Neutrophil (primary cell): ENCODE data around the gene GPRC5A.

ENCODE experiments used
- H3K27ac ChIP-seq: fragments of 200-600 bp; sonication (generic); 2 replicates; pipeline ENCODE4 v1.5.1; 2016; ENCODE audit warnings: mild to moderate bottlenecking, moderate library complexity
- H3K27me3 ChIP-seq: fragments of 200-600 bp; sonication (generic); 2 replicates; pipeline ENCODE4 v1.6.0; 2016; ENCODE audit warnings: mild to moderate bottlenecking
- H3K36me3 ChIP-seq: fragments of 200-600 bp; sonication (generic); 2 replicates; pipeline ENCODE4 v1.5.1; 2017
- H3K4me1 ChIP-seq, 2 experiments: fragments of 200-600 bp in 1 of 2; sonication (generic) in 1 of 2; 1 replicate in 1 of 2; 2 replicates in 1 of 2; pipeline versions ENCODE4 v1.5.1 to v1.6.1; 2013 to 2016; ENCODE audit warnings: low read depth in 1 of 2, low read length in 1 of 2, mild to moderate bottlenecking in 1 of 2, moderate library complexity in 1 of 2; ENCODE audit not compliant: control insufficient read depth in 1 of 2, insufficient read depth in 1 of 2
- H3K4me3 ChIP-seq, 2 experiments: fragments of 200-600 bp in 1 of 2; sonication (generic) in 1 of 2; 1 replicate in 1 of 2; 2 replicates in 1 of 2; pipeline ENCODE4 v1.5.1; 2013 to 2016; ENCODE audit warnings: low read depth in 1 of 2, low read length in 1 of 2, mild to moderate bottlenecking in 1 of 2, moderate library complexity in 1 of 2
- H3K9me3 ChIP-seq: fragments of 200-600 bp; sonication (generic); 2 replicates; pipeline ENCODE4 v1.5.1; 2016
- TF ChIP-seq, protein P1 (sequence below): fragments of 200-600 bp; sonication (generic); IDR thresholded peaks from 2 replicates; pipeline ENCODE4 v1.5.1; 2016; ENCODE audit warnings: antibody characterized with exemption

GPRC5A gene

DNA sequence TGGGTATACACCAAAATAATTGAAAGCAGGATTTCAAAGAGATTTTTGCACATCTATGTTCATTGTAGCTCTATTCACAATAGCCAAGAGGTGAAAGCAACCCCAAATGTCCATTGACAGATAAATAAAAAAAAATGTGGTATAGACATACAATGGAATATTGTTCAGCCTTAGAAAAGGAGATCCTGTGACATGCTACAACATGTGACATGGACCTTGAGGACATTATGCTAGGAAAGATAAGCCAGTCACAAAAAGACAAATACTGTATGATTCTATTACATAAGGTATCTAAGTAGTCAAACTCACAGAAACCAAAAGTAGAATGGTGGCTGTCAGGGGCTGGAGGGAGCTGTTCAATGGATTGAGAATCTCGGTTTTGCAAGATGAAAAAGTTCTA lies 48.5 kb downstream of the GPRC5A start:
- no peaks in the 10 kb centered on the region for H3K27me3 ChIP-seq
- no peak overlapping the region for H3K27ac ChIP-seq
- TF ChIP-seq, protein P1, sequence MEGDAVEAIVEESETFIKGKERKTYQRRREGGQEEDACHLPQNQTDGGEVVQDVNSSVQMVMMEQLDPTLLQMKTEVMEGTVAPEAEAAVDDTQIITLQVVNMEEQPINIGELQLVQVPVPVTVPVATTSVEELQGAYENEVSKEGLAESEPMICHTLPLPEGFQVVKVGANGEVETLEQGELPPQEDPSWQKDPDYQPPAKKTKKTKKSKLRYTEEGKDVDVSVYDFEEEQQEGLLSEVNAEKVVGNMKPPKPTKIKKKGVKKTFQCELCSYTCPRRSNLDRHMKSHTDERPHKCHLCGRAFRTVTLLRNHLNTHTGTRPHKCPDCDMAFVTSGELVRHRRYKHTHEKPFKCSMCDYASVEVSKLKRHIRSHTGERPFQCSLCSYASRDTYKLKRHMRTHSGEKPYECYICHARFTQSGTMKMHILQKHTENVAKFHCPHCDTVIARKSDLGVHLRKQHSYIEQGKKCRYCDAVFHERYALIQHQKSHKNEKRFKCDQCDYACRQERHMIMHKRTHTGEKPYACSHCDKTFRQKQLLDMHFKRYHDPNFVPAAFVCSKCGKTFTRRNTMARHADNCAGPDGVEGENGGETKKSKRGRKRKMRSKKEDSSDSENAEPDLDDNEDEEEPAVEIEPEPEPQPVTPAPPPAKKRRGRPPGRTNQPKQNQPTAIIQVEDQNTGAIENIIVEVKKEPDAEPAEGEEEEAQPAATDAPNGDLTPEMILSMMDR: no peak
- H3K36me3 ChIP-seq: no peaks in the 10 kb centered on the region
- no peaks in the 10 kb centered on the region for H3K9me3 ChIP-seq
- H3K4me1 ChIP-seq: no peaks in the 10 kb centered on the region
- H3K4me3 ChIP-seq: no peak overlapping the region

DNA sequence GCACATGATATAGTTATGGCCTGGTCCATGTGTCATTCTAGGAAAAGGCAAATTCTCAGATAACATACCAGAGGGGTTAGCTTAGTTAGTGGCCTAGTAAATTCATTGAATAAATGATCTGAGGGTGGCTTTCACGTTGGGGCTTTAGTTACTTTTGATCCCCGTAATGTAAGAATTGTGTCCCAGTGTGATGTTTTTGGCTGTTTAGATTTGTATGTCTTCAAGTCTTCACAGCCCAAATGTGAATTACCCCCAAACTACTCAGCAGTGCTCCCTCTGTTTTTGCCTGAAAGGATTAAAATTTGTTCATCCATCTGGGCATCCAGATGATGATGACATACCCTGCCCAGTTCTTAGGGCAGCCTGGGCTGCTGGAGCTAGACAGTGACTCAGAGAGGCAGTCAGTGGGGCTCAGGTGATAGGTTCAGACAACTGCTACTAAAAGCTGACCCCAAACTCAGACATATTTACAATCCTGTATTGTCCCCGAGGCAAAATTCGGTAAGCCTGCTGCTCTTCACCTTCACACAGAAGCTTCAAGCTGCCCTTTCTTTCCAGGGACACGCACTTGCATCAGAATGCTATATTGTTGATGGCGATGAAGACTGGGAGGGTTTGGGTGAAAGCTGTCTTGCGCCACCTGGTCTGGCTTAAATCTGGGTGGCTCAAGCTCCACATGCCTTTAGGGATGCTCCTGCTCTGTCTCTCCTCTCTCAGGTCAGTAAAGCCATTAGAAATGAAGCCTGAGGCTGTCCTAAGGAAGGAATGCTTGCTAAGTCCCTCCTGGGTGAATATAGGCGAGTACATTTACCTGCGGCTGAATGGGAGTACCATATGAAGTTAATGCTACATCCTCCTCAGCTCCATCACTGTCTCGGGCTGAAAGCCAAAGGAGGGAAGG lies 50.3 kb downstream of the GPRC5A start:
- no peaks in the 10 kb centered on the region for H3K4me1 ChIP-seq
- TF ChIP-seq, protein P1: no peak

DNA sequence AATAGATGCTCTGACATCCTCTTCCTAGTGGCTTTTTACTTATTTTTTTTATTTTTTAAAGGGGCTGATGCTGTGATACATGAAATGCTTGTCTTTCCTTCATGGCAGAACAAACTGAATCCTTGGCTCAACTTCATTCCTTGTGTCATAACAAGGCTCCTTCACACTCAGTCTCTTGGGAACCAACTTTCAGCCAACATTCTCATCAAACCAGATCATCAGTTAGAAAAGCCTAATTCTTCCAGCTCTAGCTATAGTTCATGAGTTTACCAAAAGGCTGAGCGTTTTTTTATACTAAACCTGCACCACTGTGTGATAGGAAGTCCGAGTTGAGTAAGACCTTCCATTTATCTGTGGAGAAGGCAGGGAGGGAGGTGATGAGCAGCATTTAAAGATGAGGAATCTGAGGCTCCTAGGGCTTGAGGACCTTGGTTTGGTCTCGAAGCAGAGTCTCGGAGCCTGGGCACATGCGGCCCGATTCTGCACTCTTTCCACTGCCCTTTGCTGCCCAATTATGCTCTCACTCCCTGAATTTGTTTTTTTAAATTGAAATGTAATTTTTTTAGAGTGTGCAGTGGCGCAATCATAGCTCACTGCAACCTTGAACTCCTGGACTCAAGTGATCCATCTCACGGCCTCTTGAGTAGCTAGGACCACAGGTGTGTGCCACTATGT lies 52.4 kb downstream of the GPRC5A start:
- Histone ChIP-seq H3K36me3 (no peaks in the 10 kb centered on the region), H3K9me3 (no peaks in the 10 kb centered on the region)

More for the DNA sequence above, 50.3 kb downstream of the GPRC5A start:
- H3K27ac ChIP-seq: no peak overlapping the region
- no peaks in the 10 kb centered on the region for H3K9me3 ChIP-seq
- no peak overlapping the region for H3K4me3 ChIP-seq
- H3K27me3 ChIP-seq: no peaks in the 10 kb centered on the region
- no peaks in the 10 kb centered on the region for H3K36me3 ChIP-seq

GRCh38 chr12:12945591-12945990 lies 54.2 kb downstream of the GPRC5A start:
- H3K27me3 ChIP-seq: no peaks in the 10 kb centered on the region
- H3K4me1 ChIP-seq: no peaks in the 10 kb centered on the region
- TF ChIP-seq, protein P1: no peak
- no peak overlapping the region for H3K4me3 ChIP-seq
- H3K36me3 ChIP-seq: no peaks in the 10 kb centered on the region
- H3K27ac ChIP-seq: no peak overlapping the region
- H3K9me3 ChIP-seq: no peaks in the 10 kb centered on the region

More for the DNA sequence above, 52.4 kb downstream of the GPRC5A start:
- H3K27ac ChIP-seq: no peak overlapping the region
- no peaks in the 10 kb centered on the region for H3K4me1 ChIP-seq
- TF ChIP-seq, protein P1: no peak
- H3K27me3 ChIP-seq: no peaks in the 10 kb centered on the region
- no peak overlapping the region for H3K4me3 ChIP-seq

- no peaks in the 10 kb centered on the region for H3K27me3 ChIP-seq
- H3K9me3 ChIP-seq: no peaks in the 10 kb centered on the region
- TF ChIP-seq, protein P1: no peak
- H3K27ac ChIP-seq: no peak overlapping the region
- H3K4me1 ChIP-seq: no peaks in the 10 kb centered on the region
- no peaks in the 10 kb centered on the region for H3K36me3 ChIP-seq
- no peak overlapping the region for H3K4me3 ChIP-seq
Measured at GRCh38 chr12:12946686-12947355, 55.5 kb downstream of the GPRC5A start.
